ENCODE results near the gene ZNF598.
"Not testable (repeated sequence)": the region's sequence is repeated elsewhere in the genome, so short reads cannot be mapped to it uniquely, and the experiment has no call there.

ZNF598 gene

GRCh38 chr16:1957434-1958142, 52.0 kb downstream of the ZNF598 start:
- DNase-seq: not testable (repeated sequence)

GRCh38 chr16:1953734-1954133, 55.9 kb downstream of the ZNF598 start:
- DNase-seq: no peak

GRCh38 chr16:1950559-1950958, 59.1 kb downstream of the ZNF598 start:
- no peak for DNase-seq

GRCh38 chr16:1950047-1950446, 59.6 kb downstream of the ZNF598 start:
- DNase-seq: no peak

GRCh38 chr16:1949507-1949906, 60.1 kb downstream of the ZNF598 start:
- DNase-seq: no peak
